NB4 (cell line): Measurements from ENCODE around the gene RSPO1.

ENCODE experiments used
- DNase-seq: peaks from one replicate; pipeline ENCODE4 v3.0.0; 2010; ENCODE audit warnings: low read depth
- H3K4me3 ChIP-seq: one replicate; pipeline ENCODE4 v1.5.1; 2011; ENCODE audit warnings: mild to moderate bottlenecking, low read depth, low read length, moderate library complexity
- MYC ChIP-seq: IDR thresholded peaks from 2 replicates; pipeline ENCODE4 v1.6.1; 2011; ENCODE audit warnings: low read depth, low read length
- POLR2A ChIP-seq: IDR thresholded peaks from 2 replicates; pipeline ENCODE4 v1.6.1; 2011; ENCODE audit warnings: mild to moderate bottlenecking; ENCODE audit not compliant: insufficient read length; ENCODE audit errors: extremely low read depth
- TF ChIP-seq, protein P1 (sequence below): IDR thresholded peaks from 2 replicates; pipeline ENCODE4 v1.6.1; 2011; ENCODE audit warnings: low read depth, low read length
- TF ChIP-seq, protein P2 (sequence below): IDR thresholded peaks from one replicate; pipeline ENCODE4 v1.5.1; 2012; ENCODE audit warnings: low read depth, low read length

The RSPO1 gene

DNA sequence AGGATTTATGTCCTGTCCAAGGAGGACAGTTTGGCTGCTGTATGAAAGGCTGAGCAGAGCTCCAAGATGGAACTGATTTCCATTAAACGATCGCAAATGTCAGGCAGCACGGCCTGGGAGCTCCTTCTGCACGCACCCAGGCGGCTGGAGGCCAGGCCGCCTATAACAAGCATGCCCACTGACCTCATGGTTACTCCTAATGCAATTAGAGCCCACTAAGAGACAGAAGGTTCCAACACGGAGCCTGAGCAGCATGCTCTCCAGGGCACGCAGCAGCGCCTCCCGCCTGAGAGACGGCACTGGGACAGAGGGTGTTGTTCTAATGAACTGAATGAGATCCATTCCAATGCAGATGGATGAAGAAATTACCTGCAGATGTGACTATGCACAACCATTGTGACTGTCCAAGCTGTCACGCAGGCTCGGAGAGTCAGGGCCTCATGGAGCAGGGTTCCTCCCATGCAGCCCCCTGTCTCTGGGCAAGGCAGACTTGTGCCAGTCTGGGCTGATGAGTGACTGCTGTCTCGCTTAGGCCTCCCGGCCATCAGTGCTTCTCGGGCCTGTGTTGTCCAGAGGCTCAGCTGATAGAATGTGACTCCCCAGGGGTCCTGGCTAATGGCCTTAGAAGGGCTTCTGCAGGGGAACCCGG, 32.5 kb upstream of the RSPO1 start:
- TF ChIP-seq, protein P1, sequence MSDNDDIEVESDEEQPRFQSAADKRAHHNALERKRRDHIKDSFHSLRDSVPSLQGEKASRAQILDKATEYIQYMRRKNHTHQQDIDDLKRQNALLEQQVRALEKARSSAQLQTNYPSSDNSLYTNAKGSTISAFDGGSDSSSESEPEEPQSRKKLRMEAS = no peak
- TF ChIP-seq, protein P2, sequence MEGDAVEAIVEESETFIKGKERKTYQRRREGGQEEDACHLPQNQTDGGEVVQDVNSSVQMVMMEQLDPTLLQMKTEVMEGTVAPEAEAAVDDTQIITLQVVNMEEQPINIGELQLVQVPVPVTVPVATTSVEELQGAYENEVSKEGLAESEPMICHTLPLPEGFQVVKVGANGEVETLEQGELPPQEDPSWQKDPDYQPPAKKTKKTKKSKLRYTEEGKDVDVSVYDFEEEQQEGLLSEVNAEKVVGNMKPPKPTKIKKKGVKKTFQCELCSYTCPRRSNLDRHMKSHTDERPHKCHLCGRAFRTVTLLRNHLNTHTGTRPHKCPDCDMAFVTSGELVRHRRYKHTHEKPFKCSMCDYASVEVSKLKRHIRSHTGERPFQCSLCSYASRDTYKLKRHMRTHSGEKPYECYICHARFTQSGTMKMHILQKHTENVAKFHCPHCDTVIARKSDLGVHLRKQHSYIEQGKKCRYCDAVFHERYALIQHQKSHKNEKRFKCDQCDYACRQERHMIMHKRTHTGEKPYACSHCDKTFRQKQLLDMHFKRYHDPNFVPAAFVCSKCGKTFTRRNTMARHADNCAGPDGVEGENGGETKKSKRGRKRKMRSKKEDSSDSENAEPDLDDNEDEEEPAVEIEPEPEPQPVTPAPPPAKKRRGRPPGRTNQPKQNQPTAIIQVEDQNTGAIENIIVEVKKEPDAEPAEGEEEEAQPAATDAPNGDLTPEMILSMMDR = no peak
- no peak for TF ChIP-seq POLR2A
- TF ChIP-seq MYC = no peak
- no peak overlapping the region for H3K4me3 ChIP-seq
- DNase-seq = no peak

DNA sequence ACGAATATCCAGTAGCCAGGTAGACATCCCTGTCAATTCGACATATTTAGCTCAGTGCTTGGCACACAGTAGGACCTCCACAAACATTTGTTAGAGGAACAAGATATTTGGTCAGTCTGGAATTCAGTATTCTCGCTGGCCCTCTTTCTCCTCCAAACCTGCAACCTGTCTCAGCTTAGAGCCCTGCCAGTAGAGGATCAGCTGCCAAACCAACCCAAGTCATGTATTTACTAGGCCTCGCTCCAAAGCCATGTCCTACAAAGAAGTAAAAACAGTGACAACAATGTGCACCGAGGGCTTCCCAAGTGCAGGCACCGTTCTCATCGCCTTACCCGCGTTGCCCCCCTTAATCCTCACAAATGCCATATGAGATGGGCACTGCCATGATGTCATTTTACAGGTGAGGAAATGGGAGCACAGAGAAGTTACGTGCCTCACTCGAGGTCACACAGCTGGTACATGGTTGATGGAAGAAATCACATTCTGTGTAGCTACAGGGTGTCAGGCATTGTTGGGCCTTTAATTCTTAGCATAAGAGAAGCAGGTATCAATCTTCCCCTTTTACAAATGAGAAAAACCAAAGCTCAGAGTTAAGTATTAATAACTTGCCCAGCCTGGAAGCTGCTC, 31.7 kb upstream of the RSPO1 start:
- TF ChIP-seq, protein P2 = no peak
- TF ChIP-seq POLR2A (no peak), MYC (no peak)
- TF ChIP-seq, protein P1 = no peak
- no peak for DNase-seq
- H3K4me3 ChIP-seq = no peak overlapping the region

- no peak for DNase-seq
- TF ChIP-seq POLR2A (no peak), MYC (no peak)
- TF ChIP-seq, protein P1 = no peak
- TF ChIP-seq, protein P2 = no peak
- no peak overlapping the region for H3K4me3 ChIP-seq
These were observed 28.8 kb upstream of the RSPO1 start for GRCh38 chr1:37663426-37664000.

DNA sequence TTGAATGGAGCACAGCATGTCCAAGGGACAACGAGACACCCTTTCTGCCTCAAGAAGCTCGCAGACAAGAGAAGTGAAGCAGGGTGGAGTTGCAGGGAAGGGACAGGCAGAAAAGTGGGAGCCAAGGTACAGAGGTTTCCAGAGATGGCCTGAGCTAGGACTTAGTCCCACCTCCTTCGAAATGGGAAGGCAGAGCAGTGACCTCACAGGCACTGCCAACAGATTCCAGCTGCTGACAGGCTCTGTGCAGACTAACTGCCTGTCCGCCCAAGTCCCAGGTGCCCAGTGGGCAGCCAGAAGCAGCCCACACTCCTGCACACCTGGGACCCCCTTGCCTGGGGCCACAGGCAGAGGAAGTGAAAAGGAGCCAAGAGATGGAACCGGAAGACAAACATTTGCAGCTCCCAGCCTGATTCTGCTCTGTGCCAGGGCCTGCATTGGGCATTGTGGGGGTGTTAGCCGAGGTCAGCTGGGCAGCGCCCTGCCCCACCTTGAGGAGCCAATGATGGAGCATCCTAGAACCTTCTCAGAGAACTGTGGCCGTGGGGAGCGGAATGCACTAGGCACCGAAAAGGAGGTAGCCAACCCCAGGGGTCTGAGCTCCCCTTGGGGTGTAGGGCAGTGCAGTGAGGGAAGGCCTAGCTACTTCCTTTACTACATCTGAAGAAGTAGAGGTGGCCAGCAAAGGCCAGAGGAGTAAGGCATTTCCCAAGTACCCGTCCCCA, 27.5 kb upstream of the RSPO1 start:
- DNase-seq = no peak
- H3K4me3 ChIP-seq = no peak overlapping the region
- TF ChIP-seq MYC (no peak), POLR2A (no peak)
- TF ChIP-seq, protein P2 = no peak
- TF ChIP-seq, protein P1 = no peak

- TF ChIP-seq, protein P1 = no peak
- no peak for TF ChIP-seq MYC
- TF ChIP-seq, protein P2 = no peak
- no peak for TF ChIP-seq POLR2A
- no peak for DNase-seq
- H3K4me3 ChIP-seq = no peak overlapping the region
These were observed 26.7 kb upstream of the RSPO1 start for GRCh38 chr1:37661401-37661800.
